ENCODE measurements around the gene SHROOM2.
"Not testable (repeated sequence)": the region's sequence is repeated elsewhere in the genome, so short reads cannot be mapped to it uniquely, and the experiment has no call there.

Gene SHROOM2

GRCh38 chrX:9785944-9786797 is at the start of gene SHROOM2:
SHROOM2 (plus strand) TSS chrX:9786429; CDS start chrX:9786546, 117 bp downstream.
- DNase-seq, result no peak

DNA sequence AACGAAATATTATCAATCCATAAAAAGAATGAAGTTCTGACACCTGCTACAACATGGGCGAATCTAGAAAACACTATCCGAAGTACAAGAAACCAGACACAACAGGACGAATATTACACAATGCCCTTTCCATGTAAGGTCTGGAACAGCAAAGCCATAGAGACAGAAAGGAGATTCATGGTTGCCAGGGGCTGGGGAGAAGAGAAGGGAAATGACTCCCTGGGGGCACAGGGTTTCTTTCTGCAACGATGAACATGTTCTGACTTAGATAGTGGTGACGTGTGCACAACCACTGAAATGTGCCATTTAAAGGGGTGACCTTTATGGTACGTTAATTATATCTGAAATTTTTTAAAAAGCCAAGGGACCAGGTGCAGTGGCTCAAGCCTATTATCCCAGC is 48.9 kb upstream of the SHROOM2 start:
- DNase-seq, result no peak

DNA sequence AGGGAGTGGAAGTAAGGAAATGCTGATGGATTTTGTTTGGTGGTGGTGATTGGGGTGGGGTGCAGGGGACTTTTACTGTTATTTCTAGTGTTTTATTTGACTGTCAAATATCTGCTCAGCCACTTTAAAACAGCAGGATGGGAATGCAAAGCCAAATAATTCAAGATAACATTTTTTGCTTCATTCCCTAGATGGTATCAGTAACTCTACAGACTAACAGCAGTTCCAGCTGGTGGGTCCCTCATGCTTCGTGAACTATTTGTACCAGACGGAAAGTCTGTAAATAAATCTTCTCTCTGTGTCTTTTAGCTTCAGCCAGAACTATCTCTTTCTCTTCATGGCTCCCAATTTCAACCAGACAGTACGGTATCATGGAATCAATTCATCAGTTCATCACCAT is 48.1 kb upstream of the SHROOM2 start:
- DNase-seq, result no peak

- DNase-seq, result no peak
These were observed 47.1 kb upstream of the SHROOM2 start for GRCh38 chrX:9739130-9739529.

DNA sequence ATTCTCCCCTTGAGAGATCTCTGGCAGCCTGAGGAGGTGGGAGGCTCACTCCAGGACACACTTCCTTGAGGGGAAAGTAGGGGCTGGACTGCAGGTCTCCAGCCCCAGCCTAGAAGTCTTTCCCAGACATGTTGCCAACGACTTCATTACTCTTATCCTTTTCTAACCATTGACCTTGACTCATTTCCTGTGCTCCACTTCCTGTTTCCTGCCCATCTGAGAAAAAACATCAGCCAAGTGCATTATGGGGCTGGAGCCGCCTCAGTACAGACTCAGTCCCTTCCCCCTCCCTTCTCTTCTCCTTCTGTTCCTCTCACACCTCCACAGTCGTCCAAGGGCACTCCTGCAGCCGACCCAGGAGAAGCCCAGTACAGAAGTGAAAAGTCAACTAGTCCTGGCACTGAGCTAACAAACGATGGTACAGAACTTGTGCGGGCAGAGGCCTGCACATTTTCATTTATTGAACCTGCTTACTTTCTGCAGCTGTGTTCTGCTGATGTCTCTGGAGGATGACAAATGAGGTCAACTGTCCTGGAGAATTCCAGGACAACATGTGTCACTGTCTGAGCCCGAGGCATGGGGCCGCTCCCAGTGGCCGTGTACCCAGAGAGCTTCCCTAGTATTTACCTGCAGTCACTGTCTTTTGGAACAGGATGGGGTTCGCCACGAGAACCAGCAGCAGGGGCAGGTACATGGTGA is 40.7 kb upstream of the SHROOM2 start:
- no peak for DNase-seq

DNA sequence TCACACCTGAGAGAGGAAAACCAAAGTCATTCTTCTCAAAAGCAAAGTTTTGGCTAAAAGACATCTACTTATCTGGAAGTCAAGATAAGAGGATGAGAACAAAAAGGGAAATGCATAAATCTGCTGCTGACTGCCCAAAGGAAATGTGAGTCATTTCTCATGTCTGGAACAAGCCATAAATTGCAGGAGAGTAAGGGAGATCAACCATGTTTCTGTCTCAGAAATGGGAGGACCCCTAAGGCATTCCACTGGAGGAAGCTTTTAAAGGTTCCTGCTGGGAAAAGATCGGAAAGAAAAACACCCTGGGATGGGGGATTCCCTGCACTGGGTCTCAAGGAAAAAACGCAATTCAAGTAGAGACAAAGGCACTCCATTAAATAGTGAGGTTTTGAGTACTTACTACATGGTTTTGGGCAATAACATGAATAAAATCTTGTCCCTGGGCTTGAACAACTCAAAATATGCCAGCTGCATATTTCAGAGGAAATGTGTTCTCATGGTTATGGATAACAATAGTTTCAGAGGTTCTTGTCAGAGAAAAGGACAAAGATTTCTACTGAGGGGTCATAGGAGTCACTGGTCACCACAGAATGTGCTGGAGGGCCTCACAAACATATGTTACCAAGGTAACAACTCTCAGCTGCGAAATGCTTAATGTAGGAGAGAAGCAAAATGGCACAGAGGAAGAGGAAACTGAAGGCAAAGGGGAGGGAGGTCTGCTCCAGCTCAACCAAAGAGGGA is 39.9 kb upstream of the SHROOM2 start:
- DNase-seq, result no peak

DNA sequence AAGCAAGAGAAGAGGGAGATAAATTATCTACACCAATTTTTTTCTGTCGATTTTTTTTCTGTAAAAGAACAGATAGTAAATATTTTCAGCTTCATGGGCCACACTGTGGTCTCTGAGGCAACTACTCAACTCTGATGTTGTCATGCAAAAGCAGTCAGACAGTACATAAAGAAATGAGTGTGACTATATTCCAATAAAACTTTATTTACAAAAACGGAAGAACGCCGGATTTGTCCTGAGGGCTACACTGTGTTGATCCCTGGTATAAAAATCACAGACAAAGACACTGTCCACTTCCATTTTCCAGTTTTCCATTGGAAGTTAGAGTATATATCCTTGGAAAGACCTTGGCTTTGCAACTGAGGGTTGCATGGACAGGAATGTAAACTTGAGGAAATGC is 38.6 kb upstream of the SHROOM2 start:
- no peak for DNase-seq

- no peak for DNase-seq
These were observed 37.0 kb upstream of the SHROOM2 start for GRCh38 chrX:9749146-9749692.

DNA sequence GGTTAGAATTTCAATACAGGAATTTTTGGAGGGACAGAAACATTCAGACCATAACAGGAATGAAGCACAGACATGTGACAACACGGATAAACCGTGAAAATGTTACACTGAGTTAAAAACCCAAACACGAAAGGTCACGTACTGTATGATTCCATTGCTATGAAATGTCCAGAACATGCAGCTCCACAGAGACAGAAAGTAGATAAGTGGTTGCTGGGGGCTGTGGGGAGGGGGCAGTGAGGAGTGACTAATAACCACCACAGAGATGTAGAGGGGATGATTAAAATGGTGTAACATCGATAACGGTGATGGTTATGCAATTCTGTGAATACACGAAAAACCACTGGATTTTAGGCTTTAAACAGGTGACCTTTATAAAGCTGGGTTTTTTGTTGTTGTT is 28.9 kb upstream of the SHROOM2 start:
- no peak for DNase-seq

- no peak for DNase-seq
These were observed 28.1 kb upstream of the SHROOM2 start for GRCh38 chrX:9758021-9758638.

DNA sequence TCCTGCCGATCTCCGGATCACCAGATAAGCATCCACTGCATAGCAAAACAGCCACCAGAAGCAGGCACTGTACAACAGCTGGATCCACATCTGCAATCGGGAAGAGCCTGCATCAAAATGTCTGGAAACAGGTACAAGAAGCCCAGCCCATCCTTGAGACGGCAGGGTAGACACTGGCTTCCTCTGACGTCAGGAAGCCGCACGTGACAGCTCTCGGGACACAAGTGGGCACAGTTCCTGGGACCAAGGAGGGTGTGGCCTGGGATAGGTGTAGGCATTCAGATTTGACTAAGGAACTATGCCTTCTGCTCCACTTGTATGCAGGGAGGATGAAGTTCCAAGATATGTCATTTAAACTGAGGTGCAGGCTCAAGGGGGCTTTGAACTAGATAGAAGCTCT is 26.9 kb upstream of the SHROOM2 start:
- no peak for DNase-seq

DNA sequence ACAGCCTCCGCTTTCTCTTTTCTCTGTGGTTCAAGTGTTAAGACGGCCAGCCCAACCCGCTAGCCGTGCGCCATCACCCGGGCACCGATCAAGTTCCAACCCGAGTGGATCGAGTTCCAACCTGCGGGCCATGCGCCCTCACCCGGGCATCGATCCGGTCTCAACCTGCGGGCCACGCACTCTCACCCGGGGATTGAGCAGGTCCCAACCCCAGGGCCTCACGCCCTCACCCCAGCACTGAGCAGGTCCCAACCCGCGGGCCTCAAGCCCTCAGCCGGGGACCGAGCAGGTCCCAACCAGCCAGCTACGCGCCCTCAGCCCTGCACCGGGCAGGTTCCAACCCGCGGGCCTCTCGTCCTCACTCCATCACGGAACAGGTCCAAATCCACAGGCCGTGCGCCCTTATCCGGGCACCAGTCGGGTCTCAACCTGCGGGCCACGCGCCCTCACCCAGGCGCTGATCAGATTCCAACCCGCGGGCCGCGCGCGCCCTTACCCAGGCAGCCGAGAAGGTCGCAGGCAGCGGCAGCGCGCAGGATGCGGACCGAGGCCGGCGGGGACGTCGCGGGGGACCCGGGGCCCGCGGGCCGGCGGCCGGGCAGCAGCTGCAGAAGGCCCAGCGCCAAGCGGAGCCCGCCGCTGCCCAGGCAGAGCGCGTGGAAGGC is 21.0 kb upstream of the SHROOM2 start:
- DNase-seq, result no peak

GRCh38 chrX:9765737-9766097 is 20.5 kb upstream of the SHROOM2 start, which contains the start of gene GPR143:
GPR143 (minus strand) TSS chrX:9765847; CDS start chrX:9765817, 30 bp downstream.
- no peak for DNase-seq

DNA sequence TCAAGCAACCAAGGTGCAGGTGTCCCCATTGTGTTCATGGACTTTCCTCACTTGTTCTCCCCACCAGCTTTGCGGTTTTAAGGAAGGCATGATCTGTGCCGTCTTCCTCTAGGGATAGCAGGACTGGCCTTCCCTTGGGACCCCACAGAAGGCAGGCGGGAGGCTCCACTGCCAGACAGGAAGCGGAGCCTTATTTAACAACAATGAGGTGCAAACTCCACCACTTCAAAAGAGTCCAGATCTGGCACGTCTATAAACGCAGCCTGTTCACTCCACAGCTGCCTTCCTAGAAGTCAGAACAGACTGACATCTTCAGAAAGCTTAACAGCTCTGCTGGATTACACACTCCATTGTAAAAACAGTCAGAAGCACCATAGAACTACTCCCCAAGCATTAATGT is 18.9 kb upstream of the SHROOM2 start:
- no peak for DNase-seq

DNA sequence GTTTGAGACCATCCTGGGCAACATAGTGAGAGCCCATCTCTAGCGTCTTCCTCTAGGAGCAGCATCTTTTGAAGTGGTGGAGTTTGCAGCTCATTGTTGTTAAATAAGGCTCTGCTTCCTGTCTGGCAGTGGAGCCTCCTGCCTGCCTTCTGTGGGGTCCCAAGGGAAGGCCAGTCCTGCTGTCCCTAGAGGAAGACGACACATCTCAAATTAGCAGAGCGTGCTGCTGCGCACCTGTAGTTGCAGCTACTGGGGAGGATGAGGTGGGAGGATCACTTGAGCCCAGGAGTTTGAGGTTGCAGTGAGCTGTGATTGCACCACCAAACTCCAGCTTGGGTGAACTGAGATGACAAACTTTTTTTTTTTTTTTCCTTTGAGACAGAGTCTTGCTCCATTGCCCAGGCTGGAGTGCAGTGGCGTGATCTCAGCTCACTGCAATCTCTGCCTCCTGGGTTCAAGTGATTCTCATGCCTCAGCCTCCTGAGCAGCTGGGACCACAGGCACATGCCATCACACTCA is 17.8 kb upstream of the SHROOM2 start:
- DNase-seq, result not testable (repeated sequence)

DNA sequence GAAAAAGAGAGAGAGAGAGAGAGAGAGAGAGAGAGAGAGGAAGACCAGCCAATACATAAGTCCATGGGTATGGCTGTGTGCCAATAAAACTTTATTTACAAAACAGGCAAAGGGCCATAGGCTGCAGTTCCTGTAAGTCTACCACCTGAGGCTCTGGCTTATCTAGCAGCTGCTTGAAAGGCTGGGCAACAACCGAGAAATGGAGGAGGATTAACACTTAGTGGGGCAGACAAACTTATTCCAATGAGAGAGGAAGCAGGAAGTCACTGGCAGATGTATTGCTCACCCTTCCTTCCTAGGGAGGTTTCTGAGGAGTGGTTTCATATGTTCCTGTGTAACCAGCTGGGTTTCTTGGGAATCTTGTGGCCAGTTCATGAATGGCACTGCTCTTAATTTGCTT is 15.9 kb upstream of the SHROOM2 start:
- DNase-seq, result no peak

GRCh38 chrX:9772943-9773342 is 13.3 kb upstream of the SHROOM2 start:
- DNase-seq, result no peak

GRCh38 chrX:9775930-9776329 is 10.3 kb upstream of the SHROOM2 start:
- no peak for DNase-seq

GRCh38 chrX:9781941-9782340 is 4.3 kb upstream of the SHROOM2 start:
- no peak for DNase-seq

GRCh38 chrX:9784332-9784731 is 1.9 kb upstream of the SHROOM2 start:
- no peak for DNase-seq

- no peak for DNase-seq
These were observed 830 bp upstream of the SHROOM2 start for GRCh38 chrX:9785254-9785943.
